Uterus (tissue), 2 donors: ENCODE results near the gene WDR27.

ENCODE experiments used
- CTCF ChIP-seq, 4 experiments: fragments of 200-600 bp in 2 of 4; fragments of 450-650 bp in 2 of 4; sonication (generic) in 2 of 4; IDR thresholded peaks; one replicate each; pipeline ENCODE4 v1.5.1; 2016 to 2019; ENCODE audit warnings: antibody characterized with exemption in 4 of 4, mild to moderate bottlenecking in 2 of 4, moderate library complexity in 1 of 4
- POLR2A ChIP-seq, 2 donors: fragments of 450-650 bp; IDR thresholded peaks; one replicate each; pipeline ENCODE4 v1.6.1; 2016; ENCODE audit warnings: antibody characterized with exemption in 2 of 2, mild to moderate bottlenecking in 1 of 2, moderate library complexity in 1 of 2

DNA sequence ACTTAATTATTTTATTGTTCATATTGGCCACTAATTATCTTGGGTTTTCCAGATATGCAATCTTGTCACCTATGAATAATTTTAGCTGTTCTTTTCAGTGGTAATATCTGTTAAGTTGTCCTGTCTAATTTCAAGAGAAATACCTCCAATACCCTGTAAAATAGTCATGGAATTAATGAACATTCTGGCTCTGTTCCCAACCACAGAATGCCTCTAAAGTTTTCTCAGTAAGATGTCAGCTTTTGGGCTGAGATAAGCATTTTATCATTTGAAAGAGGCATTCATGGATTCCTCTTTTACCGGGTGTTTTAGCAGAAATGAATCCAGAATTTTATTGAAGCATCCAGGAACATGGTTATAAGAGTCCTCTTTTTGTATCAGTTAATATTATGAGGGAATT lies 109.3 kb downstream of the WDR27 start:
- no peak for TF ChIP-seq CTCF (IDR thresholded peaks at IDR 0.05)
- TF ChIP-seq POLR2A (IDR thresholded peaks at IDR 0.05): no peak
